D721Med (cell line): Measurements from ENCODE around the gene CRAMP1.

Experiments
- DNase-seq: peaks from one replicate; pipeline ENCODE4 v3.0.0; 2011; ENCODE audit warnings: low spot score; ENCODE audit not compliant: insufficient read length
- FAIRE-seq: peaks from 2 replicates; lab custom pipeline; 2011; peaks lifted over from hg19 to GRCh38; lab: Jason Lieb, UNC
- CTCF ChIP-seq: IDR thresholded peaks from 2 replicates; pipeline ENCODE4 v1.5.1; 2012; ENCODE audit warnings: mild to moderate bottlenecking, control low read depth; ENCODE audit not compliant: insufficient read depth; ENCODE audit errors: missing control alignments

The CRAMP1 gene

GRCh38 chr16:1647856-1648255, 35.7 kb downstream of the CRAMP1 start:
- TF ChIP-seq CTCF: no peak
- no peak for FAIRE-seq
- DNase-seq: no peak

GRCh38 chr16:1650131-1650530, 38.0 kb downstream of the CRAMP1 start:
- no peak for TF ChIP-seq CTCF
- DNase-seq: no peak
- no peak for FAIRE-seq

- DNase-seq (no peak), FAIRE-seq (no peak)
- no peak for TF ChIP-seq CTCF
These were observed 39.2 kb downstream of the CRAMP1 start for GRCh38 chr16:1651094-1651973.

- FAIRE-seq (no peak), DNase-seq (no peak)
- TF ChIP-seq CTCF: no peak
These were observed 39.8 kb downstream of the CRAMP1 start for GRCh38 chr16:1651974-1652312.

- FAIRE-seq (no peak), DNase-seq (no peak)
- no peak for TF ChIP-seq CTCF
These were observed 40.9 kb downstream of the CRAMP1 start for GRCh38 chr16:1653023-1653422.

- DNase-seq: no peak
- no peak for FAIRE-seq
- TF ChIP-seq CTCF: no peak
These were observed 42.5 kb downstream of the CRAMP1 start for GRCh38 chr16:1654505-1655268.
